HEK293T (cell line): Measurements from ENCODE around the gene EPS8L1.

Experiments
- CTCF ChIA-PET: fragments of 350-600 bp; formaldehyde crosslinking; extraction: SDS; loops from one replicate; lab custom pipeline; 2021; ENCODE audit warnings: antibody characterized with exemption, inconsistent platforms; lab: Yijun Ruan, JAX
- POLR2A ChIA-PET: fragments of 350-600 bp; formaldehyde crosslinking; extraction: SDS; loops from one replicate; lab custom pipeline; 2020; ENCODE audit warnings: antibody characterized with exemption, inconsistent platforms; lab: Yijun Ruan, JAX
- DNase-seq: peaks from one replicate; pipeline ENCODE4 v3.0.0; 2012; ENCODE audit warnings: mixed read lengths; ENCODE audit errors: extremely low spot score
- ARNT ChIP-seq: fragments of 450-650 bp; IDR thresholded peaks from 2 replicates; pipeline ENCODE4 v1.6.1; 2017; ENCODE audit warnings: mild to moderate bottlenecking
- BHLHE40 ChIP-seq: fragments of 450-650 bp; IDR thresholded peaks from 2 replicates; pipeline ENCODE4 v1.6.1; 2016; ENCODE audit warnings: mild to moderate bottlenecking, moderate library complexity, borderline replicate concordance
- CTBP1 ChIP-seq: fragments of 450-650 bp; IDR thresholded peaks from 2 replicates; pipeline ENCODE4 v1.6.1; 2016; ENCODE audit warnings: borderline replicate concordance
- ELF4 ChIP-seq: fragments of 450-650 bp; IDR thresholded peaks from 2 replicates; pipeline ENCODE4 v1.6.1; 2017; ENCODE audit warnings: antibody characterized with exemption
- FOXA1 ChIP-seq: fragments of 450-650 bp; IDR thresholded peaks from 2 replicates; pipeline ENCODE4 v1.6.1; 2016; ENCODE audit warnings: mild to moderate bottlenecking
- FOXK2 ChIP-seq: fragments of 450-650 bp; IDR thresholded peaks from 2 replicates; pipeline ENCODE4 v1.6.1; 2016; ENCODE audit warnings: mild to moderate bottlenecking
- FOXM1 ChIP-seq: fragments of 450-650 bp; IDR thresholded peaks from 2 replicates; pipeline ENCODE4 v1.6.1; 2017; ENCODE audit warnings: mild to moderate bottlenecking, borderline replicate concordance
- HDGF ChIP-seq: fragments of 450-650 bp; IDR thresholded peaks from 2 replicates; pipeline ENCODE4 v1.6.1; 2017; ENCODE audit warnings: antibody characterized with exemption, borderline replicate concordance
- L3MBTL2 ChIP-seq: fragments of 450-650 bp; conservative IDR thresholded peaks from 2 replicates; pipeline ENCODE4 v1.6.1; 2016; ENCODE audit warnings: mild to moderate bottlenecking
- LEF1 ChIP-seq: fragments of 450-650 bp; IDR thresholded peaks from 2 replicates; pipeline ENCODE4 v1.6.1; 2017; ENCODE audit warnings: mild to moderate bottlenecking, borderline replicate concordance
- NFRKB ChIP-seq: fragments of 450-650 bp; IDR thresholded peaks from 2 replicates; pipeline ENCODE4 v1.6.1; 2016; ENCODE audit warnings: mild to moderate bottlenecking, moderate library complexity
- PKNOX1 ChIP-seq: fragments of 450-650 bp; IDR thresholded peaks from 2 replicates; pipeline ENCODE4 v1.6.1; 2016
- SP1 ChIP-seq: fragments of 450-650 bp; IDR thresholded peaks from 2 replicates; pipeline ENCODE4 v1.6.1; 2017
- SUZ12 ChIP-seq: fragments of 450-650 bp; IDR thresholded peaks from 2 replicates; pipeline ENCODE4 v1.6.1; 2016; ENCODE audit warnings: mild to moderate bottlenecking
- TARDBP ChIP-seq: fragments of 450-650 bp; IDR thresholded peaks from 2 replicates; pipeline ENCODE4 v1.6.1; 2016
- ZNF384 ChIP-seq: fragments of 450-650 bp; IDR thresholded peaks from 2 replicates; pipeline ENCODE4 v1.6.1; 2016

The EPS8L1 gene

GRCh38 chr19:55084416-55084815 is 8.7 kb downstream of the EPS8L1 start:
- ChIA-PET POLR2A (interaction anchor here (1.3 kb wide), 1 partner anchor 33 kb away, joined by 3 read pairs; the partner anchor contains the start of gene PPP1R12C), CTCF (interaction anchor here (0.5 kb wide), 1 partner anchor 12 kb away, joined by 3 read pairs; no protein-coding TSS in a partner anchor)
- TF ChIP-seq NFRKB: no peak
- no peak for TF ChIP-seq PKNOX1
- no peak for TF ChIP-seq HDGF
- no peak for TF ChIP-seq TARDBP
- TF ChIP-seq BHLHE40: no peak
- TF ChIP-seq L3MBTL2: no peak
- TF ChIP-seq SUZ12: no peak
- no peak for TF ChIP-seq CTBP1
- TF ChIP-seq FOXK2: no peak
- no peak for TF ChIP-seq LEF1
- no peak for TF ChIP-seq ARNT
- TF ChIP-seq FOXM1: no peak
- no peak for TF ChIP-seq SP1
- TF ChIP-seq ZNF384: no peak
- TF ChIP-seq ELF4: no peak
- no peak for TF ChIP-seq FOXA1
- no peak for DNase-seq

DNA sequence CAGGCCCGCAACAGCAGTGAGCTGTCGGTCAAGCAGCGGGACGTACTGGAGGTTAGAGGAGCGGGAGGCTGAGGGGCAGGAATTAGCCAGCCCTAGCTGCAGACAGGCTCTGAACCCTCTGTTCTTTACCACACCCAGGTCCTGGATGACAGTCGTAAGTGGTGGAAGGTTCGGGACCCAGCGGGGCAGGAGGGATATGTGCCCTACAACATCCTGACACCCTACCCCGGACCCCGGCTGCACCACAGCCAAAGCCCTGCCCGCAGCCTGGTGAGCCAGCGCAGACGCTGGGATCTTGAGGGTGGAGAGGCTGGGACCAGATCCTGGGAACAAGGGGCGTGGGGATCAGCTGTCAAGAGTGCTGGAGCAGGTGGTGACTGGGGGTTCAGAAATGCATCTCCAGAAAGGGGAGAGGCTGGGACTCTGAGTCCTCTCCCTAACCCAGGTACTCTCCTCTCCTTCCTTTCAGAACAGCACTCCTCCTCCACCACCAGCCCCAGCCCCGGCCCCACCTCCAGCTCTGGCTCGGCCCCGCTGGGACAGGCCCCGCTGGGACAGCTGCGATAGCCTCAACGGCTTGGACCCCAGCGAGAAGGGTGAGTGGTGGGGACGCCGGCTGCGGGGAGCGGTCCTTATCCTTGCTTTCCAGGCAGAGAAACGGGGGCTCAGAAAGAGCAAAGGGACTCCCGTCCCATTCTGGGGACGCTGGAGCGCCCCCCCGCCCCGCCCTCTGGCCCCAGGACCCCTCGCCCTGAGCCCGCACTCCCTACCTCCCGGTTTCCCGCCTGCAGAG is 10.4 kb downstream of the EPS8L1 start:
- no peak for DNase-seq
- TF ChIP-seq FOXM1 (no peak), FOXA1 (no peak), ELF4 (no peak), PKNOX1 (no peak), FOXK2 (no peak)
- CTCF ChIA-PET: no interaction called here
- POLR2A ChIA-PET: no interaction called here

DNA sequence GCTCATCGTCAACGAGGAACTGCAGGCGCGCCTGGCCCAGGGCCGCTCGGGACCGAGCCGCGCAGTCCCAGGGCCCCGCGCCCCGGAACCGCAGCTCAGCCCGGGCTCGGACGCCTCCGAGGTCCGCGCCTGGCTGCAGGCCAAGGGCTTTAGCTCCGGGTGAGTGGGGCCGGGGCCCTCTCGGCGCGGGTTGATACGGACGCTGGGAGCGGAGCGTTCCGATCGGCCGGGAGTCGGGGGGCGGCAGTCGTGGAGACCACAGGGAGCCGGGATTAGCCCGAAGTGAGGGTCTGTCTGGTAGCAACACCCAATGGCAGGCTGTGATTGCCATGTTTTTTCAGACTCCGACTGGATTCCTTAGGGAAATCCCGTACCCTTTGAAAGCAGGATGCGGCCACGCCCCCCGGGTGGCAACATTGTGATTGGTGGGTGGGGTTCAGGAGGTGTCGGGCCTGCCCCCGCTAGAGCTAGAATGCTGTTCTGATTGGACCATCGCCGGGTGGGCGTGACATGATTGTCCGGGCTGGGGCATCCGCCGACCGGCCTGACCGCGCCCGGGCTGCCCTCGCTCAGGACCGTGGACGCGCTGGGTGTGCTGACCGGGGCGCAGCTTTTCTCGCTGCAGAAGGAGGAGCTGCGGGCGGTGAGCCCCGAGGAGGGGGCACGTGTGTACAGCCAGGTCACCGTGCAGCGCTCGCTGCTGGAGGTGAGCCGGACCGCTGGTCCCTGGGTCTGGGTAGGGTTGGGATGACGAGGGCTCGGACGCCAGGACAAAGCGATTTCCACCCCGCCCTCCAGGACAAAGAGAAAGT is 11.3 kb downstream of the EPS8L1 start:
- no peak for DNase-seq
- ChIA-PET CTCF (no interaction called here), POLR2A (no interaction called here)
- TF ChIP-seq HDGF (no peak), LEF1 (no peak), FOXM1 (no peak), SUZ12 (no peak), L3MBTL2 (no peak)

DNA sequence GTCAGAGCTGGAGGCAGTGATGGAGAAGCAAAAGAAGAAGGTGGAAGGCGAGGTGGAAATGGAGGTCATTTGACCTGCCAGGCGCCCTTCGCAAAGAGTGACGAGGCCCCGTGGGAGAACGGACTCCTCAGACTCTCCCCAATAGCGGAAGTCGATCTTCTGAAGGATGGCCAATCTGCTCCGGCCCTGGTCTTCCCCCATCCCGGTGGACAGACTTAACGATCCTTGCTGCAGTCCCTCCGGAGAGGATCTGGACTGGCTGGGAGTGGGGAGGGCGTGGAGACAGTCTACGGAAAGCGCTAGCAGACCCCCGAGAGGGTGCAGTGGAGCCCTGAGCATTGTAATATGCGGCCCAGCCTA is 11.9 kb downstream of the EPS8L1 start:
- DNase-seq: no peak
- no peak for TF ChIP-seq ZNF384
- POLR2A ChIA-PET: interaction anchor here (1.2 kb wide), 1 partner anchor 24 kb away, joined by 3 read pairs; the partner anchor contains the start of gene RDH13
- CTCF ChIA-PET: interaction anchor here (0.8 to 1.1 kb wide), 2 partner anchors 19 to 73 kb away, joined by 3 read pairs; no protein-coding TSS in a partner anchor

DNA sequence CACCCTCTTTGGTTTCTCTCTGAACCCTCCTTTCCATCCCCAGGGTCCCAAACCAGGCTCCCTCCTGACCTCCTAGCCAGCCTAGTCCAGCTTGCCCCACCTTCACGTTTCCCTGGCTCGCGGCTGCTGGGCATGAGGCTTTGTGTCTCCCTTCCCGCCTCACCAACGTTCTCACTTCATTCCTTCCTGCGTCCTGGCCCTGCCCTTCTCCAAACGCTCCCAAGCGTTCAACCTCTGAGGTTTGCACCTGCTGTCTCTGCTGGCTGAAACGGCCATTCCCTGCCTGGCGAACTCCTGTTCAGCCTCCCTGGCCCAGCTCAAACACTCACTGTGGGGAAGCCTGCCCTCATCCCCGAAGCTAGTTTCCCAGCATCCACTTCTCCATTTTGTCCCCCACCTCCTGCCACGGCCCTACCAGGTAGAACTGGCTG is 12.4 kb downstream of the EPS8L1 start:
- POLR2A ChIA-PET: interaction anchor here (1.2 to 1.6 kb wide), 2 partner anchors 25 to 30 kb away, joined by 3 to 6 read pairs; partner anchors contain the start of genes PPP1R12C and RDH13
- CTCF ChIA-PET: interaction anchor here (0.6 to 1.1 kb wide), 7 partner anchors 8 to 207 kb away, joined by 3 to 4 read pairs (median 3); partner anchors contain the start of gene NLRP7

More for the DNA sequence above, 12.4 kb downstream of the EPS8L1 start:
- no peak for DNase-seq
- TF ChIP-seq ARNT (no peak), LEF1 (no peak), FOXK2 (no peak), NFRKB (no peak), SUZ12 (no peak), FOXM1 (no peak), ZNF384 (no peak), TARDBP (no peak), HDGF (no peak), L3MBTL2 (no peak), FOXA1 (no peak), BHLHE40 (no peak), PKNOX1 (no peak)
